RWPE2 (cell line): Measurements from ENCODE around the gene SLC38A5.

Experiments used
- ATAC-seq: fragments of 200-7000 bp; cut with Tn5 transposase; 3 replicates; pipeline ENCODE4 v1.9.1; 2021; ENCODE audit warnings: low read depth
- DNase-seq: peaks from one replicate; pipeline ENCODE4 v3.0.0-alpha.2; 2020; ENCODE audit warnings: low spot score
- H3K27ac ChIP-seq: fragments of 450-650 bp; 2 replicates; pipeline ENCODE4 v1.5.1; 2017; ENCODE audit warnings: mild to moderate bottlenecking; ENCODE audit not compliant: poor library complexity, severe bottlenecking
- H3K27me3 ChIP-seq: fragments of 250-450 bp; sonication (Bioruptor Pico); 2 replicates; pipeline ENCODE4 v1.5.1; 2021; ENCODE audit warnings: mild to moderate bottlenecking, moderate library complexity; ENCODE audit not compliant: insufficient read depth, poor library complexity, severe bottlenecking
- H3K36me3 ChIP-seq: fragments of 250-450 bp; sonication (Bioruptor Pico); 2 replicates; pipeline ENCODE4 v1.5.1; 2020; ENCODE audit warnings: low read depth, mild to moderate bottlenecking, moderate library complexity
- H3K4me1 ChIP-seq: fragments of 250-450 bp; sonication (Bioruptor Pico); 2 replicates; pipeline ENCODE4 v1.5.1; 2021; ENCODE audit warnings: mild to moderate bottlenecking, moderate library complexity; ENCODE audit not compliant: insufficient read depth, poor library complexity, severe bottlenecking
- H3K4me3 ChIP-seq: fragments of 250-450 bp; sonication (Bioruptor Pico); 2 replicates; pipeline ENCODE4 v1.5.1; 2021; ENCODE audit warnings: mild to moderate bottlenecking, moderate library complexity; ENCODE audit not compliant: severe bottlenecking
- H3K9me3 ChIP-seq: fragments of 250-450 bp; sonication (Bioruptor Pico); 2 replicates; pipeline ENCODE4 v1.5.1; 2021; ENCODE audit warnings: mild to moderate bottlenecking, moderate library complexity; ENCODE audit not compliant: severe bottlenecking
- TF ChIP-seq, protein P1 (sequence below): fragments of 450-650 bp; IDR thresholded peaks from one replicate; pipeline ENCODE4 v1.5.1; 2017; ENCODE audit warnings: mild to moderate bottlenecking, moderate library complexity; ENCODE audit not compliant: poor library complexity, severe bottlenecking

Gene SLC38A5

DNA sequence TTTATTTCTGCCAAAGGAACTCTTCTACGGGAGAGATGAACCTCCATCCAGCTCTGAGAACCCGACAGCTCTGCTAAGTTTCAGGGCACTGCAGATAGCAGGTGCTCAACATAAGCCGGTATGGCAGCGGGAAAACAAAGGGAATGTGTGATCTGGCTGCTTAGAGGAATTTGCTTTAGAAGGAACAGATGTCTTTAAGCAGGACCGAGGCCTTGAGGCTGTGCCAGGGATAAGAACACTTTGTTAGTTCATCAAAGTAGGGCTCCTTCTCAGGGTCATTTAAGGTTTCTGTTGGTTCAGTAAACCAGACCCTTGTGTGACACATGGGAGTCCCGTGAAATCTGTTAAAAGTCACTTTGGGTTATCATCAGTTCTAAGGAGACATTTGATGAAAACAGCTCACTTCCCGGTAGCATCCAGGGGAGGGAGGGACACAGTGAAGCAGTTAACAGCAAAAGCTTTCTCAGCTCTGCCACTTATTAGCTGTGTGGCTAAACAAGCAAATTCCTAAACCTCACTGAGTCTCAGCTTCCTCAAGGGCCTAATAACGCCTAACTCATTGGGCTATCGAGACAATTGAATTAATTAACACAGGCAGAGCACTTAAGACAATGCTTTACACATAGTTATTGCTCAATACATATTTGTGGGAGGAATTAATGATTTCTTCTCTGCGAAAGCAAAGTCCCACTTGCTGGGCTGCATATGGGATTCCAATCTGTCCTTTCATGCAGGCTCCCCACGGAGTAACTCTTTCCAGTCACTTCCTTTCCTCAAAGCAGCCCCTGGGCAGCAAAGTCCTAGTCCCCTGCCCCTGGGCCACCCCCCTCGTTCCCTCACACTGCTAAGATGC is 3.0 kb upstream of the SLC38A5 start:
- DNase-seq (no peak), ATAC-seq (no peak)
- TF ChIP-seq, protein P1, sequence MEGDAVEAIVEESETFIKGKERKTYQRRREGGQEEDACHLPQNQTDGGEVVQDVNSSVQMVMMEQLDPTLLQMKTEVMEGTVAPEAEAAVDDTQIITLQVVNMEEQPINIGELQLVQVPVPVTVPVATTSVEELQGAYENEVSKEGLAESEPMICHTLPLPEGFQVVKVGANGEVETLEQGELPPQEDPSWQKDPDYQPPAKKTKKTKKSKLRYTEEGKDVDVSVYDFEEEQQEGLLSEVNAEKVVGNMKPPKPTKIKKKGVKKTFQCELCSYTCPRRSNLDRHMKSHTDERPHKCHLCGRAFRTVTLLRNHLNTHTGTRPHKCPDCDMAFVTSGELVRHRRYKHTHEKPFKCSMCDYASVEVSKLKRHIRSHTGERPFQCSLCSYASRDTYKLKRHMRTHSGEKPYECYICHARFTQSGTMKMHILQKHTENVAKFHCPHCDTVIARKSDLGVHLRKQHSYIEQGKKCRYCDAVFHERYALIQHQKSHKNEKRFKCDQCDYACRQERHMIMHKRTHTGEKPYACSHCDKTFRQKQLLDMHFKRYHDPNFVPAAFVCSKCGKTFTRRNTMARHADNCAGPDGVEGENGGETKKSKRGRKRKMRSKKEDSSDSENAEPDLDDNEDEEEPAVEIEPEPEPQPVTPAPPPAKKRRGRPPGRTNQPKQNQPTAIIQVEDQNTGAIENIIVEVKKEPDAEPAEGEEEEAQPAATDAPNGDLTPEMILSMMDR, result no peak
- Histone ChIP-seq H3K36me3 (no peaks in the 10 kb centered on the region; the same call in 1 of the 2 replicates), H3K27ac (no peak overlapping the region), H3K4me3 (no peak overlapping the region), H3K9me3 (no peaks in the 10 kb centered on the region), H3K27me3 (no peaks in the 10 kb centered on the region), H3K4me1 (no peaks in the 10 kb centered on the region)

- H3K9me3 ChIP-seq, result no peaks in the 10 kb centered on the region
- TF ChIP-seq, protein P1, result no peak
- no peaks in the 10 kb centered on the region for H3K27me3 ChIP-seq
- H3K4me3 ChIP-seq, result no peak overlapping the region
- ATAC-seq (no peak), DNase-seq (no peak)
- H3K4me1 ChIP-seq, result no peaks in the 10 kb centered on the region
- no peaks in the 10 kb centered on the region for H3K36me3 ChIP-seq
- H3K27ac ChIP-seq, result no peak overlapping the region
These were observed 2.2 kb upstream of the SLC38A5 start for GRCh38 chrX:48472225-48472624.

- H3K4me3 ChIP-seq, result no peak overlapping the region
- no peaks in the 10 kb centered on the region for H3K9me3 ChIP-seq
- TF ChIP-seq, protein P1, result no peak
- H3K36me3 ChIP-seq, result no peaks in the 10 kb centered on the region
- no peak overlapping the region for H3K27ac ChIP-seq
- H3K4me1 ChIP-seq, result no peaks in the 10 kb centered on the region
- DNase-seq, result no peak
- no peaks in the 10 kb centered on the region for H3K27me3 ChIP-seq
- no peak for ATAC-seq
These were observed 1.4 kb upstream of the SLC38A5 start for GRCh38 chrX:48471504-48471903.

DNA sequence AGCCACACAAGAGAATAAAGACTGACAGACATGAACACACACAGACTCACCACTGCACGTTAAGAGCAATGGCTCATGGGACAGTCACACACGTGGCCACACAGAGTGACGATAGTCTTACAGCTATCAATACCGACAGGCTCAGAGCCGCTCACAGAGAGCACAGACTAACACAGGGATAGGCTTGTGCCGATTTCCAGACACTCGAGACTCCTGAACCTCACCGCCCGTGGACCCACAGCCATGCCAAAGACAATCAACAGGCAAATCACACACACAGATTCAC is 716 bp upstream of the SLC38A5 start:
- no peaks in the 10 kb centered on the region for H3K9me3 ChIP-seq
- DNase-seq (no peak), ATAC-seq (no peak)
- H3K36me3 ChIP-seq, result no peaks in the 10 kb centered on the region
- H3K27me3 ChIP-seq, result no peaks in the 10 kb centered on the region
- TF ChIP-seq, protein P1, result no peak
- H3K4me3 ChIP-seq, result no peak overlapping the region
- no peaks in the 10 kb centered on the region for H3K4me1 ChIP-seq
- H3K27ac ChIP-seq, result no peak overlapping the region
